Left kidney (tissue), 2 donors: ENCODE data around the gene DUS1L. TPM values are rescaled to one million over a fixed set of nuclear protein-coding genes. Genes with fewer than 3 reads are reported as not detected.
"Not testable (repeated sequence)": the region's sequence is repeated elsewhere in the genome, so short reads cannot be mapped to it uniquely, and the experiment has no call there.

Source experiments
- DNase-seq: peaks from one replicate; pipeline ENCODE4 v3.0.0-alpha.2; 2013
- polyA plus RNA-seq: library from polyadenylated mRNA; unstranded; fragments of 120-200 nt; gene quantifications from one replicate; pipeline ENCODE4 v1.2.1, GENCODE V29; 2013; ENCODE audit not compliant: insufficient read length

DUS1L gene
- polyA plus RNA-seq, 1 donor, result 74.1 TPM

GRCh38 chr17:82043507-82043906, 22.1 kb downstream of the DUS1L start:
- DNase-seq, result no peak

DNA sequence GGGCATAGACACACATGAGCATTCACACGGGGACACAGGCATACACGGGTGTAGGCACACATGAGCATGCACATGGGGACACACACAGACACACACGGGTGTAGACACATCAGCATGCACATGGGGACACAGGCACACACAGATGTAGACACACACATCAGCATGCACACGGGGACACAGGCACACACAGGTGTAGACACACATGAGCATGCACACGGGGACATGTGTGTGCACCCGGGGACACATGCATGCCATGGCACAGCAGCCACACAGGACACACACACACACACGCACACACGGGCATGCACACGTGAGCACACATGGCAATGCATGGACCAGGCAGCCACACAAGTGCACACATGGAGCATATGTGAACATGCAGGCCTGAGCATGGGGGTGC, 23.0 kb downstream of the DUS1L start:
- no peak for DNase-seq

GRCh38 chr17:82041144-82041814, 24.3 kb downstream of the DUS1L start:
- DNase-seq, result no peak

DNA sequence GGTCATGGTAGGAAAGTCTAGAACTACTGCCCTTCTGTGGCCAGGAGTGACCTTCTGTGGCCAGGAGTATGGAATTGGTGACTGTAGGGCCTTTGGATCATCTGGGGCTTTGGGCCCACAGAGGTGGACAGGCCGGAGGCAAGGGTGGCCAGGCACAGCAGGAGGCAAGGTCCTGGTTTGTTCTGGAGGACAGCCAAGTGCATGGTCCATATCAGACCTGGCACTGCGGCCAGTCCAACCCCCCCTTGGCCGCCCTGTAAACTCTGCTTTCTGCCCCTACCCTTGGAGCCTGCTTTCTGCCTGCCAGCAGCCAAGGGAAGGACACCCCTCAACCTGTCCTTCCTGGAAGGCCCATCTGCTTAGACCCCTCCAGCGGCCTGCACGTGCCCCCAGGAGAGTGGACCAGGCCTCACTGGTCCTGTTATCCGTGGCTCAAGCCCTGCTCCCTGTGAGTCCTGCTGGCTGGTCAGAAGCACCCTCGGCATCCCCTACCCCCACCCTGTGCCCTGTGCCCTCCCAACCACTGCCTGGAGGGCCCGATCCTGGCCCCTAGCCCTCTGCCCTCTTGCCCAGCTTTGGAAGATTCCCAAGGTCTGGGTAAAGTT, 25.8 kb downstream of the DUS1L start:
- DNase-seq, result no peak

GRCh38 chr17:82038796-82039409, 26.7 kb downstream of the DUS1L start:
- not testable (repeated sequence) for DNase-seq

DNA sequence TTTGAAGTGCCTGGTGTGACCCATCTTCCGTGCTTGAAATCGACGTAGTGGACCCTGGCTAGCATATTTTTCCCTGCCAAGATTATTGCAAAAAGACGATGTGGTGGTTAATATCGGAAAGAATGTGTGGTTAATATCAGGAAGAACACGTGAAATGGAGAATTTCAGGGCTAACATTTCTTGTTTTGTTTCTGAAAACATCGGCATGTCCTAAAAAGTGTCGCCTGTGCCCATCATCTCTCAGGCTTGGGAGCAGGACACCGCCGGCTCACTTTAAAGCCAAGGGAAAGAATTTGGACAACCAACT, 27.8 kb downstream of the DUS1L start:
- no peak for DNase-seq

DNA sequence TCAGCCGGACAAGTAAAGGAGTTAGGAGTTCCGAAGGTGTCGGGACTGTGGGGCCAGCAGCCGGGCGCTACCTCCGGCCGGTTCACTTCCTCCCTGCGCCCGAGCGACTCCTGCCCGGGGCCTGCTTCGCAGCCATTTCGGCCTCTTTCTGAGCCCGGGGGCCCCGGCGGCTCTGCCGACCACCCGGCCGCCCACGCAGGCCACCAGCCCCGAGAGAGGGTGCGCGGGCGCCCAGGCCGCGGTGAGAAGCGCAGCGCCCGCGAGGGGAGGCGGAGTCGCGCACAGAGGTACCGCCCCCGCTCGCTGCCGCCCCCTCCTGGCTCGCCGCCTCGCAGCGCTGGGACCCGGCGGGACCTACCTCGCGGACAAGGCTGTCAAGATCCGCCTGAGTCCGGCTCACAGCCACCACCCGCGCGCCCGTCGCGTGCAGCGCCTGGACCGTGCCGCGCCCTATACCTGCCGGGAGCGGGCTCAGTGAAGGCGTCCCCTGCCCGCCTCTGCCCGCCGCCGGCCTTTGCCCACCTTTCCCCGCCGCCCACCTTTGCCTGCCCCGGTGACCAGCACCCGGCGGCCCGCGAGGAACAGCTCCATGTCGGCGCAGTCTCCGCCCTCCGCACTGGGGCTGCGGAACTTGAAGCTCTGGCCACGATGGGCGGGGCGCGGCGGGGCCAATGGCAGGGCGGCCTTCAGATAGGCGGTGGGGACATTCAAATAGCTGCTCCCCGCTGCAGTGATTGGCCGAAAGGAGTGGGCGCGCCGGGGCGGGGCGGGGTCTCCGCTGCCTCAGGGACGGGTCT, 28.3 kb downstream of the DUS1L start, which contains the start of gene DCXR:
DCXR (minus strand) TSS at position 606 of the 797 bp plus-strand sequence; CDS start at position 591, 15 bp downstream.
- DNase-seq, result peak; percentile 97

- no peak for DNase-seq
These were observed 28.9 kb downstream of the DUS1L start for GRCh38 chr17:82036634-82037091.

GRCh38 chr17:82035956-82036633, 29.5 kb downstream of the DUS1L start:
- no peak for DNase-seq

DNA sequence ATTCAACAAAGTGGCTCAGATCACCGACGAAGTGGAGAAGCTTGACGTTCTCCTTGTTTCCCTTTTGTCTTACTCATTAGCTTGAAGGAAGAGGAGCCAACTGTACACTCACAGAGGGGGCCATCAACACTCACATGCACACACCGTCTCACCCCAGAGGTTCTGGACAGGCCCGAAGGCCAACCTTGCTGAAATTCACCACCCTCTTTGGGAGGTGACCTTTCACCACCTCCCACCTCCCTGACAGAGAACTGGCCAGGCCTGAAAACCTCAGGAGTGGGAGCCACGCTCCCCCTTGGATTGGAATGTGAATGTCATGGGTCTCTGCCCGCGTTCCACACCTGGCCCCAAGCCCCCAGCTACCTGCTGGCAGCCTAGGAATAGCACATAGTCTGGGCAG, 30.1 kb downstream of the DUS1L start:
- no peak for DNase-seq

DNA sequence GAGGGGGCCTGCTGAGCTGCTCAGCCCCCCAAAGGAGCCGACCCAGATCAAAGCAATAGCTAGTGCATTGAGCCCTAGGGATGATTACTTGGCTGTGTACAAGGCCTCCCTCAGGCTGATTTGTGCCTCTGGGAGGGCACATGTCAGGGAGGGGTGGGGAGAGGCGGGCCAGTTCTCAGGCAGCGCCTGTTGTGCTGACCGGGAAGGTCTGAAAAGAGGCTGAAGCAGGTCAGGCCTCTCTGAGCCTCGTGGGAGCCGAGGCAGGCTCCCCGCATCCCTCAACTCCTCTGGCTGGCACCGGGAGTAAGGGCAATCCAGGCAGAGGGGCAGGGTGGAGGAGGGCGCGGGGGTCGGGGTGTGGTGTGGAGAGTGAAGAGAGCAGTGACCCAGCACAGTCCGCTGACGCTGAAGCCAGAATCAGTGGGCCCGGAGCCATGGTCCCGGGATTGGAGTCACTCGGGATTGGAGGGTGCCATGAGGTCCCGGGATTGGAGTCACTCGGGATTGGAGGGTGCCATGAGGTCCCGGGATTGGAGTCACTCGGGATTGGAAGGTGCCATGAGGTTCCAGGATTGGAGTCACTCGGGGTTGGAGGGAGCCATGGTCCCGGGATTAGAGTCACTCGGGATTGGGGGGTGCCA, 31.1 kb downstream of the DUS1L start:
- no peak for DNase-seq

DNA sequence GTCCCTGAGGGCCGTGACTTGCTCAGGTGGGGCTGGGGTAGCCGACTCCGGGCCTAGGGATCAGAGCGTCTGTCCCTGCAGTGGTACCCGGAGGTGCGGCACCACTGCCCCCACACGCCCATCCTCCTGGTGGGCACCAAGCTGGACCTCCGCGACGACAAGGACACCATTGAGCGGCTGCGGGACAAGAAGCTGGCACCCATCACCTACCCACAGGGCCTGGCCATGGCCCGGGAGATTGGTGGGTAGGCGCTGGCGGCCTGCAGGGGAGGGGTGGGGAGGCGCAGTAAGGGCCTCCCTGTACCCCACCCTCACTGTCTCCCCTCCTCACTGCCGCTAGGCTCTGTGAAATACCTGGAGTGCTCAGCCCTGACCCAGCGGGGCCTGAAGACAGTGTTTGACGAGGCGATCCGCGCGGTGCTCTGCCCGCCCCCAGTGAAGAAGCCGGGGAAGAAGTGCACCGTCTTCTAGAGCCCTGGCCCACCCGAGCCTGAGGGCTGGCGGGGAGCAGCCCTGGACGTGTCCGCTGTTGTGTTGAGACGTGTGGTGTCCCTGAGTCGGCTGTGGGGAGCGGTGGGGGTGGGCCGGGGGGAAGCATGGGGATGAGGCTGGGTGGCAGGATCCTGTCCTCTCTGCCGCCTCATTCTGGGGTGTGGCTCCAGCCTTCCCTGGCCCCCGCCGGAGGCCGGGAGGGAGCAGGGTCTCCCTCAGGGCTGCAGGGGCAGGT, 32.1 kb downstream of the DUS1L start:
- DNase-seq, result no peak

- DNase-seq, result no peak
These were observed 33.5 kb downstream of the DUS1L start for GRCh38 chr17:82031885-82032627.

- no peak for DNase-seq
These were observed 34.2 kb downstream of the DUS1L start, which contains the start of gene RAC3 for GRCh38 chr17:82031303-82031884. Gene RAC3, plus strand, starts transcription at chr17:82031678. Its CDS starts 84 bp downstream, at chr17:82031762.

DNA sequence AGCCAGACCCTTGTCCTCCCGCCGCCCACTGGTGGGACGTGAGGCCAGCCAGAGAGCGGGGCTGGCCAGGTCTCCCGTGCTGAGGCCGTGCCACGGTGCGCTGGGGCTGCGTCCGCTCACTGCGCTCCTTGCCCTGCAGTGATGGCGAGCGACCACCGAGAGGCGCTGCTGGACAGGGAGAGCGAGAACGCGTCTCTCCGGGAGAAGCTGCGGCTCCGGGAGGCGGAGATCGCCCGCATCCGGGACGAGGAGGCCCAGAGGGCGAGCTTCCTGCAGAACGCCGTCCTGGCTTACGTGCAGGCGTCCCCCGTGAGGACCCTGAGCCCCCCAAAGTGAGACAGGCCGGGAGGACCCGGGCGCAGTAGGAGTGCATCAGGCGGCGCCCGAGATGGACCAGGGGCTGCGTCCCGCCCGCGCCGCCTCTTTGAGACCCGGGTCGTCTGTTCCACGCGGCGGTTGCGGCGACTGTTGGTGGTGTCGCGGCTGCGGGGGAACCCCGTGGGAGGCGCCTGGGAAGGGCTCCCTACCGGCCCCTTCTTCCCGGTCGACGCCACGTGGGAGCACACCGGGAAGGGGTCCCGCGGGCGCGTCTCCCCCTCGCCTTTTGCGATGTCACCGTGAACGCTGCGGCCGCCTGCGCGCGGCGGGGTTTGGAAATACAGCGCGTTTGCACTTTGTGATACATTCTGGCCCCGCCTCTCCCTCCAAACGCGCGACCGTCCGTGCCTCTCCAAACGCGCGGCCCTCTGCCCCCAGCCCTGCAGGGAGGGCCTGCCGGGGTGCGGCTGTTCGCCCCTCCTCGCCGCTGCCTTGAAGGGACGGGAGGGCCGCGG, 34.9 kb downstream of the DUS1L start:
- DNase-seq, result no peak

GRCh38 chr17:82029990-82030469, 35.6 kb downstream of the DUS1L start:
- no peak for DNase-seq

DNA sequence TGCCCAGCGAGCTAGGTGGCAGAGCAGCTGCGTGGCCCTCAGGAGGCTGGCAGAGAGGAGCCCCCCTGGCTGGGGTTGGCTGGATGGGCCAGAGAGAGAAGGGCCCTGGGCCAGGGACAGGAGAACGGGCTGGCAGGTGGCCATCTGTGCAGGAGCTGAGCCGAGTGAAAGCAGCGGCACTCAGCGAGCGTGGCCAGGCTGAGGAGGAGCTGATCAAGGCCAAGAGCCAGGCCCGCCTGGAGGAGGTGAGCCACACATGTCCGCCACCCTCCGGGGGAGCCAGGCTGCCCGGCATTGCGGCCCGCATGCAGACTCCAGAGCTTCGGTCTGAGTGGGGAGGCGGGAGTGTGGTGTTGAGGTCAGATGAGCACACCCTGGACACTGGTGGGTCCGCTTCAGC, 36.2 kb downstream of the DUS1L start:
- no peak for DNase-seq

DNA sequence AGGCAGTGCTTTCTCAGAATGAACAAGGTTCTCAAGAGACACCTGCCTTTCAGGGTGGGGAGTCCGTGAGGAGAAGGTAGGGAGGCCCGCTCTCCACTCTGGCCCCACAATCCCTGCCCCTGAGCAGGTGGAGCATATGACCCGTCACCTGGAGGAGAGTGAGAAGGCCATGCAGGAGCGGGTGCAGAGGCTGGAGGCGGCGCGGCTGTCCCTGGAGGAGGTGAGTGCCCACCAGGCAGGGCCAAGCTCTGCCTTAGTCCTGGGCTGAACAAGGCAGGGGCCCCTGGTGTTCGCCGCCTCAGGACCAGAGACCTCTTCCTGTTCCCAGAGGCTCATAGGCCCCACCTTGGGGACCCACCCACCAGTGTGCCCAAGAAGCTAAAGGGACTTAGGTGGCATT, 36.6 kb downstream of the DUS1L start:
- DNase-seq, result no peak

GRCh38 chr17:82028246-82028645, 37.4 kb downstream of the DUS1L start:
- no peak for DNase-seq
